Caki2 (cell line): ENCODE data around the gene IP6K3. TPM values are rescaled to one million over a fixed set of nuclear protein-coding genes. Genes with fewer than 3 reads are reported as not detected.

Experiments
- DNase-seq: peaks from one replicate; pipeline ENCODE4 v3.0.0-alpha.2; 2015; ENCODE audit warnings: low read depth
- in situ Hi-C: cut with HindIII; loops from 2 replicates; pipeline ENCODE4 v1.10.0; 2016; ENCODE audit warnings: low sequenced_read_pairs, low pct_unique_long_range_greater_than_20kb, mixed read lengths
- total RNA-seq: library from RNA; depleted of rRNA; stranded (reverse); fragments of >200 nt; shearing (Covaris generic); gene quantifications from 2 replicates; pipeline ENCODE4 v1.2.3, GENCODE V29; 2014; ENCODE audit warnings: low replicate concordance

IP6K3 gene
- total RNA-seq, 1 experiment from 2014 or later: 0.07 TPM

DNA sequence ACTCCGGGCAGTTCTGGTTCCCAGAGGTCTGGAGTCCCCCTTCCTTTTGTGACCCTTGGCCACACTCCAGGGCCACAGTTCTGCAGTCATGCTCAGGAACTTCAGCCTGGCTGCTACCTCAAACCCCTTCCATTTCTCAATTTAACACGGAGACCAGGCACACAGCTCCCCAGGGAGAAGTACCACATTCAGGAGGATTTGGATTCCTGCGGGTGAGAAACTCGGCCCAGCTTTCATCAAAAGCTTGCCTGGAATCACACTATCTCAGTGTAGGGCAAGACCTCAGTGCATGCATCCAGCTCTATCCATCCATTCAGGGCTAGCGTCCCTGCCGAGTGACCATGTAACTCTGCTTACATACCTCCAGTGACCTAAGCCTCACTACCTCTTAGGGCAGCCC, 16.8 kb upstream of the IP6K3 start:
- in situ Hi-C loops: no loop called here
- no peak for DNase-seq

DNA sequence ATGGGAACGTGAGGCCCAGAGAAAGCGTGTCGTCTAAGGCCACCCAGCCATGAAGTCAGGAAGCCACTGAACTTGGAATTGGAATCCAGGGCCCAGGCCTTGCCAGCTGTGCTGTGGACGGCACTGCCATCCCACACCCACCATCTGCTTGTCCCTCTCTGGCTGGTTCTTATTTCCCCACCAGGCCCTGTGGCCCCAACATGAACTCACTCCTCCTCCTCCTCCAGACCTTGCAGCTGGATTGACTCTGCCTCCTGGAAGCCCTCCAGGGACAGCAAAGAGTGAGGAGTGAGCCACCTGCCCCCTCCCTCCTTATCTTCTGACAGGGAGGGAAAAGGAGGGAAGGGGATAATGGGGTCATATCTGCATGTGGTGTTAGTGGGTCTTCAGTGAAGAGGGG, 16.0 kb upstream of the IP6K3 start:
- no peak for DNase-seq
- in situ Hi-C loops: no loop called here

DNA sequence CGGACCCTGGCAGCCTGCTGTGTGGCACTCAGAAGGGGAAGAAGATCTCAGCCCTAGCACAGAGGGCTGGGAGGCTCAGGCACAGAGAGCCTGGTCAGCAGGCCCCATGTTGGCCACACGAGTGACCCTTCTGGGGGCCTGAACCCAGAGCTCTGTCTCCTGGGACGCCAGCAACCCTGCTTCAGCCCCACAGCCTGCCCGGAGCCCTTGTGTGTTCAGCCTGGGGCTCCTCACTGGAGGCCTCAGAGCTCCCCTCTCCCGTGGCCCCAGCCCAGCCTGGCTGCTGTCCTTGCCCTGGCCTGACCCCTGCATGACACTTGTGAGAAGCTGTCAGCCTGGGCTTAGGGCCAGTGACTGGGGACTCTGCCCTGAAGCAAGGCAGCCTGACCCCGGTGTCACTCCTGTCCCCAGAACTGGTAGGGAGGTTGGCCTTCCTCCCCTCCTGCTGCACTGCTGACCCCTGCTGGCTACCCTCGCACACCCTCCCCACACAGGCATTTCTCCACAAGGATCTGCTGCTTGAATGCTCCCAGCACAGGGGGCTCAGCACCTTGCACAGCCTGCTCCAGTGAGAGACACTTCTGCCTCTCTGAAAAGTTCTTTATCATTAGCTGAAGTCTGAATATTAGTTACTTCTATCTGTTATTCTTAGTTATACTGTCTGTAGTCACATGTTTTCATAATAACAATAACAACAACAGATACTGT, 15.4 kb upstream of the IP6K3 start:
- in situ Hi-C loops: no loop called here
- DNase-seq: peak; percentile 58

DNA sequence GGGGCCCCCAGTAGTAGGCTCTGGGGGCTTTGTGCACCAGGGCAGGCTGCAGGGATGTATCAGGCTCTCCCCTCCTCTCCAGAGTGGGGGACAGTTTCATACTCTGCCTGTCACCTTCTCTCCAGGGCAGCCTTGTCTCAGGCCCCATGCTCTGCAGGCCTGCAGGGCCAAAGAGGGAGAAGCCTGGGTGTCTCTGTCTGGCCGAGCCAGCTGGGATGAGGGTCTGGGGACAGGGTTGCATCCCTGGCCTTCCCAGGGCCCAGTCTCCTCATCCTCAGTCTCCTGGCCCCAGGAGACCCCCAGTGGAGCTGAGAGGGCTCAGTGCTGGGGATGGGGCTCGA, 14.8 kb upstream of the IP6K3 start:
- in situ Hi-C loops: no loop called here
- DNase-seq: no peak

DNA sequence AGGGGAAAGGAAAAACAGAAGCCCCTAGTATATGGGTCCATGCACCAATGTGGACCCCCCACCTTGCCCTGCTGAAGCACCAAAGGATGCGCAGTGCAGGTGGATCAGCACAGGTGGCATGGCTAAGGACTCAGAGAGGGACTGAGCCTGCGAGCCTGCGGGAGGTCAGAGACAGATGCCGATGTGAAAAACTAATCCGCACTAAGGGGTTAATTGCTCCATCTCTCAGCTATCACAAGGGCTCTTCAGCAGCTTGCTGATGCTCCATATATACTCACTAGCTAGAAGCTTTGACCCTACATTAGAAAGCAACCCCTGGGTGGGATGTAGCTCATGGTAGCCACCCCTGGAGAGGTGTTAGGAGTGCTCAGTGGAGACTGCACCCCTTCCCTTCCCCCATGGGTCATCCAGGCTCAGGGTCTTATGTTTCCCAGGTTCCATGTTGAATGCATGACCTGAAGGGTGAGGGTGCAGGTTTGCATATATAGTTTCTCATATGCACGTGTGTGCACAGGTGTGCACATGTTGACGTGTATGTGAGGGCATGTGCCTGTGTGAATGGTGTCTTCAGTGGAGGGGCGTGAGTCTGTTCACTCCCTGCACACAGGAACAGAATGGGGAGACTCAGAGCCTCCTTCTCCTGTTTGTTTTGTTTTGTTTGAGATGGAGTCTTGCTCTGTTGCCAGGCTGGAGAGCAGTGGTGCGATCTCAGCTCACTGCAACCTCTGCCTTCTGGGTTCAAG, 13.4 kb upstream of the IP6K3 start:
- DNase-seq: no peak
- in situ Hi-C loops: no loop called here

DNA sequence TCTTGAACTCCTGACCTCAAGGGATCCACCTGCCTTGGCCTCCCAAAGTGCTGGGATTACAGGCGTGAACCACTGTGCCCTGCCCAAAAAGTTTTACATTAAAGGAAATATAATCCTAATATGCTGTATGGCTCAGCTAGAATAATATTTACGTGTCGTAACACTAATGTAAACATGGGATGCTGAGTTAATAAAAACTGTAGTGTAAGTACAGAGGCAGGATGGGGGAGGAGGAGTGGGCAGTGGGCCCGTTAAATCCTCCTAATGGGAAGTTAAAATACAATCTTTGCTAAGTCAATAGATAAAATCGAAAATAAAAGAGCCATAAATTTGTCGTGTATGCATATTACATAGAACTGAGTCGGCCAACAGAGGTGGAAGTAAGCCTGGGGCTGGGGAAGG, 12.1 kb upstream of the IP6K3 start:
- in situ Hi-C loops: no loop called here
- DNase-seq: no peak

DNA sequence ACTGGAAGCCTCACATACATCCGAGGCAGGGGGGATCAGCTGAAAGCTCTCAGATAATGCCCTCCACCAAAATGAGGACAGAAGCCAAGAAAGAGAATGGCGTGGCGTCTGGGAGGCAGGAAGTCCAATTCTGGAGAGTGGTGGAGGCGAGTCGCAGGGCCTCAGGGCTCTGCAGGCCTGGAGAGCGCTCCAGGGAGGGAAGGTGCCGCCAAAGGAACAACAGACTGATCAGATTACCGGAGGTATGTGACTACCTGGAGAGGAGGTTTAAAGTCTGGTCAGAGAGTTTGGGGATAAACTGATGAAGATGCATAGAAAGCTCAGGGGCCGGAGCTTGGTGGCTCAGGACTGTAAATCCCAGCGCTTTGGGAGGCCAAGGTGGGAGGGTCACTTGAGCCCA, 11.2 kb upstream of the IP6K3 start:
- in situ Hi-C loops: no loop called here
- DNase-seq: no peak

DNA sequence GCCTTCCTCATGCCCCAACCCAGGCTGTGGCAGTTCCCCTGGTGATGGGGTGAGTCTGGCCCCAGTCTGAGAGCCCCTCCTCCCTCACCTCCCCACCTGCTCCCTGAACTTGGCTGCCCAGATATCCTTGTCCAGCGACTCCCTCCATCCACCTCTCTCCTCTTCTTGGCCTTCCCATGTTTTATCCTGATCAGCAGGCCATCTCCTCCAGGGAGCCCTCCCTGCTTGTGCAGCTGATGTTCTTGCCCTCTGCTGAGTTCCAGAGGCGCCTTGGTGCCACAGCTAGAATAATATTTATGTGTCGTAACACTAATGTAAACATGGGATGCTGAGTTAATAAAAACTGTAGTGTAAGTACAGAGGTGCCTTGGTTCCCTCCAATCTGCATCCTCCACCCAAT, 10.4 kb upstream of the IP6K3 start:
- DNase-seq: no peak
- in situ Hi-C loops: no loop called here

DNA sequence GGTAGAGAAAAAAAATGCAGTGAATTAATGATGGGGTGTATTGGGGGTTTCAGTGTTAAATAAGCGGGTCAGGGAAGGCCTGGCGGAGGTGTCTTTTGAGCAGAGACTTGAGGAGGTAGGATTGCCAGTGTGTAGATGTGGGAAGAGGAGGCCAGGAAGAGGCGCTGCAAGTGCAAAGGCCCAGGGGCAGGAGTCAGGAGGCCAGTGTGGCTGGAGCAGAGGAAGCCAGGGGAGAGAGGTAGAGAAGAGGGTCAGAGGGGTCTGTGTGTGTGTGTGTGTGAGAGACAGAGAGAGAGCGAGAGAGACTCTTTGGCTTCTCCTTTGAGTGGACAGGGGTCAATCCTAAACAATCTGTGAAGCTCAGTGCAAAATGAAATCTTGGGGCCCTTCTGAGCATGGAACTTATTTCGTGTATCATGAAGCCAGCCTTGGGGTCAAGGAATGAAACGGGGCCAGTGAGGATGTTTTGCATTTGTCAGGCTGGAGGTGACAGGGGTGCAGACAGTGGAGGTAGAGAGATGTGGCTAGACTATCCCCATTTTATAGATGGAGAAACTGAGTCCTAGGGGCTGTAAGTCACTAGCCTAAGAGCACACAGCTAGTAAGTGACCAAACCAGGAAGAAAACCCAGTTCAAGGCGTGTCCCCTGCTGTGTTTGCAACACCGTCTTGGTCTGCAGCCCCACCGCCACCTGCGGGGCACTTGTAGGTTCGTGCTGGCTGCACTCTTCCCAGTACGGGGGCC, 9.7 kb upstream of the IP6K3 start:
- no peak for DNase-seq
- in situ Hi-C loops: no loop called here

DNA sequence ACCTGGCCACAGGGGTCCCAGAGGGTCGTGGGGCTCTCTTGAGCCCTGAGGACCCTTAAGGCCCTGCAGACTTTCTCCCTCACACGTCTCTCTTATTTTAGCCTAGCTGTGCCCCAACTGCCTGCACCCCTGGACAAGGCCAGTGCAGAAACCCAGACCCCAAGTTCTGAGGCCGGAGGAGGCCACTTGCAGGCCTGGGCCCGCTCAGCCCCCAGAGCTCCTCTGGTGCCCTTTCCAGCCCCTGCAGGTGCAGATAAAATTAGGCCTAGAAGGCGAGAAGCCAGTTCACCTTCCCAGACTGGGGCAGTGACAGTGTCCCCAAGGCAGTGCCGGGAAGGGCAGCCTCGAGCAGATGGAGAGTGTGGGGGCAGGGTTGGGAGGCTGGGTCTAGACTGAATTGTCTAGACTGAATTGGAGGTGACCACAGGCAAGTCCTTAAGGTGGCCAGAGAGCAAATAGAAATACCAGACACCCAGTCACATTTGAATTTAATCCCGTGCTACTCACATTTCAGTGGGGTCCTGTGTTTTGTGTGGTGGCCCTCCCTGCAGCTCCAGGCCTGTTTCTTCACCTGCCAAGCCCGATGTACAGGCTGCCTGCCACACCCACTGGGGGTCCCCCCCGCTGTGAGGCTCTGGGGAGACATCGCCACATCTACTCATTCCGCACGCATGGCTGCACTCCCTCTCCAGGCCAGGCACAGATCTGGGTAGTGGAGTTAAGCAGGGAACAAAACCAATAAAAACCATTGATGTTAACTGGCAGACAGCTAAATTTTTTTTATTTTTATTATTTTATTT, 8.6 kb upstream of the IP6K3 start:
- in situ Hi-C loops: no loop called here
- DNase-seq: peak; percentile 73

DNA sequence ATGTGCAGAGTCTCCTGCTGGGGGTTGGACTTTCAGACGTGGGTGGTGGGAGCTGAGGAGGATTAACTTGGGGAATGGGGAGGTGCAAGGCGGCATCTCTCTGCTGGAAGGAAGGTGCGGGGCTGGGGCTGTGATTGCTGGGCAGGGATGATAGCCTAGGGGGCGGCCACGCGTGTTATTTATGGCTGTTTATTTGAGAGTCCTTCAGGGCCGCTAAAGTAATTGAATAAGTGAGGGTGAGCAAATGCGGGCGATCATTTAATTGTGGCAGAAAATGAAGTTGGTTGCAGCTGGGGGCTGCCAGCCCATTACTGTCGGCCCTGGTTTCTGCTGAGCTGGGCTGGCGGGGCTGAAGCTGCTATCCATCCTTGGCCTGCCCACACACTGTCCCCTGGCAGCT, 7.5 kb upstream of the IP6K3 start:
- no peak for DNase-seq
- in situ Hi-C loops: no loop called here

DNA sequence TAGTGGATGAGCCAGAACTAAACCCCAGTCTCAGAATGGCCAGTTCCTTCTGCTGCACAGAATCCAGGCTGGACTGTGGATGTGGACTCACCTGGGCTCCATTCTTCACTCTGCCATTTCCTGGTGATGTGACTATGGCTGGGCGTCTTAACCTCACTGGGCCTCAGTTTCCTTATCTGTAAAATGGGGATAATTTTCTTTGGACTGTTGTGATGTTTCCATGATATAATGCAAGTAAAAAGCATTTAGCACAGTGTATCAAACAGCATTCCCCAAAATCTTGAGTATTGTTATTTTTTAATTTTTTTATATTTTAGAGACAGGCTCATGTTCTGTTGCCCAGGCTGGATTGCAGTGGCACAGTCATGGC, 5.9 kb upstream of the IP6K3 start:
- in situ Hi-C loops: no loop called here
- DNase-seq: no peak

DNA sequence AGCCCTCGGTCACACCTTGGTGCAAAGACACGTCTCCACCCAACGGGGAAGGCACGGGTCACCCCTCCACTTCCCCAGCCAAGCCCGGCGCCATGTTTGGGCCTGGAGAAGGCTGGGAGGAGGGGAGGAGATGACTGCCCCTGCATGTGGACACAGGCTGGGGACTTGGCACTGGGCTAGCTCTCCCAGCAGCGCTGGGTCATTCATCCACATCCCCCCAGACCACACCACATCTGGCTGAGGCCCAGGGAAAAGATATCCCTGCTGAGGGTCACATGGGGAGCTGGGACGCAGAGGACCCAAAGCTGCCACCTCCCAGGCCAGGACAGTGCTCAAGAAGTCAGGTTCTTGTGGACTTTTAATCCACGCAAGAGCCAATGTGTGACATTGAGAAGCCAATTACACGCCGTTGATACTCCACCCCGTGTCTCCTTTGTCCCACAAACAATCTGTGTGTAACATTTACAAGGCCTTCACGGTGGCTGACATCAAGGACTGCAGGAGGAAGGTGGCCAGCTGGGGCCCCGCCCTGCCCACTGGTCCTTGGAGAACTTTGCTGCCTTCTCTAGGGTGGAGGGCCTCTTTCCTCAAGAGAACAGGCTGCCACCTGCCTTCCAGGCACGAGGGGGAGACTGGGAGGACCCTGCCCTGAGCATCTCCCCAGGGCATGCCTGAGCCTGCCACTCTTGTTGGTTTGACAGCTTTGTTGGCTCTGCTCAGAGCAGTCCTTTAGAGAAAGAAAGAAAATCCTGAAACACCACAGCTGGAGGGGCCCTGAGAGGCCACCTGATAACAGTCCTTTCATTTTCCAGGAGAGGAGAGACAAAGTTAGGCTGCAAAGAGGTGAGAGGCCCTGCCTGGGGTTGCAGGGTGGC, 5.3 kb upstream of the IP6K3 start:
- peak; percentile 51 for DNase-seq
- in situ Hi-C loops: no loop called here

DNA sequence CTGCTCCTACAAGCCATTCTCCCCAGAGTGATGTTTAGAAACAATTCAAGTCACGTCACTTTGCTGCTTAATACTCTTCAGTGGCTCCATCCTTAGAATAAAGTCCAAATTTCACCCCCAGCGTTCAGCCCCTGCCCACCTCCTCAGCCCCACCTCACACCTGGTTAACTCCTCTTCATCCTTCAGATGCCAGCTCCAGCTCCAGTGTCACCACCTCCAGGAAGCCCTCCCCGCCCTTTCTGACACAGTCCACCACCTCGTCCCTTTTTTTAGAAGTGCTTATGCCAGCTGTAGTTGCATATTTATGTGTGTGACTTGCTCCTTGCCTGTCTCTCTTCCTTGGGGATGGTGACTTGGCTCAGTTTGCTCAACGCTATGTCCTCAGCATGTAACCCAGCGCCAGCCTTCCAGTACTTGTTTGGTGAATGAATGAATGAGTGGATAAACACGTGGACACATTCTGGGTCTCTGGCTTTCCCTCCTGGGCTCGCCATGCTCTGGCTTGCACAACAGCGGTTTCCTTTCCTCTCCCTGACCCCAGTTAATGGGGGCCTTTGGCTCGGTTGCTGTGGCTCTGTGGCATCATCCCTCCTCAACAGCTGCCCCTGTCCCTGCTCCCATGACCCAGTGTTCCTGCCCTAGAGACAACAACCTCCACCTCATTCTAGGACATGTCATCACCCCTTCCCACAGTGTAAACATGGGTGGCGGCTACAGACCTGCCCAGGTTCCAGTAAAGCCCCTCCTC, 3.7 kb upstream of the IP6K3 start:
- in situ Hi-C loops: no loop called here
- DNase-seq: no peak

DNA sequence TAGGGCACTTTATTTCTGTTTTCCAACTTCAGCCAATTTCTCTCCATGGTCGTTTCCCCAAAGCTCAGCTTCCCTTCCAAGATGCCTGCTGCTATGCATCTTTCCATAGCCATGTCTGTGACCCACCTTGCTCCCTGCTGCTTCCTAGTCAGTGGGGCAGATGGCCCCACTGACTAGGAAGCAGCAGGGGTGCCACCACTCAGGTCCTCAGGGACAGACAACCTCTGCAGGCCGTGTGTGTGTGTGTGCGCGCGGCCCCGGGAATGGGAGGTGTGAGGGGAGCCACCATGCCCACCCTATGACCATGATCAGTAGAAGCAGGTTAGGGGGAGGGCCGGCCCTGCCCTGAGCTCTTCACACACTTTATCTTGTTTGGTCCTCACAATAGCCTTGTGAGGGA, 2.7 kb upstream of the IP6K3 start:
- in situ Hi-C loops: no loop called here
- no peak for DNase-seq

DNA sequence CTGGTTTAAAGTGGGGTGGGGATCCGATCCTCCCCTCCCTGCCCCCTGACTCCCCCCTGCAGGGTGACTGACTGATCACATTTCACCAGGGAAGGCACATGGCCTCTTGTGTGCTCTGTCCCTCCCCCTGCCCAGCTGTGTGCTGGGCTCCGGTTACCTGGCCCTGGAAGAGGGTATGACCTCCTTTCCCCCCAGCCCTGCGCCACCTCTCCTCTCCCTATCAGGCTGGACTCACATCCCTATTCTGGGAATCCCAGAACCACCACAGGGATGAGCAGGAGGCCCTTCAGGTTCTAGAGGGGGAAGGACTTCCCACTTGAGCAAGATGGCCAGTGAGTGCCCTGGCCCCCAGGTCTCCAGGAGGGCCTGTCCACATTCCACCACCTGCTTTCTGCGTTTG, 2.1 kb upstream of the IP6K3 start:
- no peak for DNase-seq
- in situ Hi-C loops: no loop called here

DNA sequence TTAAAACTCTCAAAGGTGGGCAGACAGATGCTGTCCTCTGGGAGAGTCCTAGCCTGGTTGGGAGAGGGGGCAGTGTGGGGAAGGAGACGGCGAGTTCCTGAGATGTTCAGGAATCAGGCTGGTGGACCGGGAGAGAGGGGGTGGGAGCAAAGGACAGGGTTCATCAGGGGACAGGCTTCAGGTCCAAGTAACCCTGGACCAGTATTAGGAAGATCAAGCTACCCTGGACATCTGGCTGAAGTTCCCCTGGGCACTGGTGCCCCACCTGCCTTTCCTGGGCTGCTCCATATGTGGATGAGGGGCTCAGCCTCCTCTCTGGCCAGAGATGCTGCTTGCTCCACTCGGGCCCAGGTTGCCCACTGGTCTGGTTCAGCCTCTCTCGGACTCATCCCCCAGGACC, 1.1 kb upstream of the IP6K3 start:
- DNase-seq: no peak
- in situ Hi-C loops: no loop called here
